ENCODE measurements around the gene TLL1. TPM values are rescaled to one million over a fixed set of nuclear protein-coding genes. Genes with fewer than 3 reads are reported as not detected.

The TLL1 gene
- total RNA-seq, 1 experiment from 2014 or later: 0.63 TPM

GRCh38 chr4:165966833-165967232 lies 93.8 kb downstream of the TLL1 start (continued):
- TF ChIP-seq TP53 (CRISPR knock-in tag; IDR thresholded peaks at IDR 0.05) (no peak), ESRRA (CRISPR knock-in tag; IDR thresholded peaks at IDR 0.05; ENCODE audit: borderline replicate concordance) (no peak), ZNF416 (CRISPR knock-in tag; IDR thresholded peaks at IDR 0.05) (no peak)

DNA sequence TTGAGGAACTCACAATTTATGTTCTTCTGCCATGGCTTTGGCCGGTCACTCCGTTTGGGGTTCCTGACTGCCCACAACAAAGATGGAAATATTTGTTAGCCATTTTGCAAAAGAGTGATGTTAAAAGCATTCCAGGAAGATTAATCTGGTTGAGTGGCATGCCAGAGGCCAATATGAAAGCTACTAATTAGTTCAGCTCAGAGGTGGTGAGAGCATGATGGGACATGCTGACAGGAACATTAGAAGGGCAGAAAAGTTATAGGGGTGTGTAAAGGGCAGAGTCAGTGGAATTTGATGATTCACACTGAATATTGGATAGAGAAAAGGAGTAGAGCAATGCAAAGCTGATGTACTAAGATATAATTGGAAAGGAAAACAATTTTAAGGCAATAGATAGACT lies 94.4 kb downstream of the TLL1 start:
- ATAC-seq: no peak
- H3K9me3 Mint-ChIP-seq: peaks cover 38% of the 10 kb centered on the region
- POLR2A ChIA-PET: no interaction called here
- H3K27ac Mint-ChIP-seq: no peak overlapping the region
- H3K4me3 Mint-ChIP-seq: no peak overlapping the region
- no peak for DNase-seq (ENCODE audit: low spot score)
- H3K4me1 Mint-ChIP-seq: no peaks in the 10 kb centered on the region
- H3K36me3 Mint-ChIP-seq: peaks cover 25% of the 10 kb centered on the region
- CTCF ChIA-PET: no interaction called here
- H3K27me3 Mint-ChIP-seq (ENCODE audit: low read depth): no peaks in the 10 kb centered on the region; the same call in 1 of the 2 replicates
- TF ChIP-seq, protein P1, sequence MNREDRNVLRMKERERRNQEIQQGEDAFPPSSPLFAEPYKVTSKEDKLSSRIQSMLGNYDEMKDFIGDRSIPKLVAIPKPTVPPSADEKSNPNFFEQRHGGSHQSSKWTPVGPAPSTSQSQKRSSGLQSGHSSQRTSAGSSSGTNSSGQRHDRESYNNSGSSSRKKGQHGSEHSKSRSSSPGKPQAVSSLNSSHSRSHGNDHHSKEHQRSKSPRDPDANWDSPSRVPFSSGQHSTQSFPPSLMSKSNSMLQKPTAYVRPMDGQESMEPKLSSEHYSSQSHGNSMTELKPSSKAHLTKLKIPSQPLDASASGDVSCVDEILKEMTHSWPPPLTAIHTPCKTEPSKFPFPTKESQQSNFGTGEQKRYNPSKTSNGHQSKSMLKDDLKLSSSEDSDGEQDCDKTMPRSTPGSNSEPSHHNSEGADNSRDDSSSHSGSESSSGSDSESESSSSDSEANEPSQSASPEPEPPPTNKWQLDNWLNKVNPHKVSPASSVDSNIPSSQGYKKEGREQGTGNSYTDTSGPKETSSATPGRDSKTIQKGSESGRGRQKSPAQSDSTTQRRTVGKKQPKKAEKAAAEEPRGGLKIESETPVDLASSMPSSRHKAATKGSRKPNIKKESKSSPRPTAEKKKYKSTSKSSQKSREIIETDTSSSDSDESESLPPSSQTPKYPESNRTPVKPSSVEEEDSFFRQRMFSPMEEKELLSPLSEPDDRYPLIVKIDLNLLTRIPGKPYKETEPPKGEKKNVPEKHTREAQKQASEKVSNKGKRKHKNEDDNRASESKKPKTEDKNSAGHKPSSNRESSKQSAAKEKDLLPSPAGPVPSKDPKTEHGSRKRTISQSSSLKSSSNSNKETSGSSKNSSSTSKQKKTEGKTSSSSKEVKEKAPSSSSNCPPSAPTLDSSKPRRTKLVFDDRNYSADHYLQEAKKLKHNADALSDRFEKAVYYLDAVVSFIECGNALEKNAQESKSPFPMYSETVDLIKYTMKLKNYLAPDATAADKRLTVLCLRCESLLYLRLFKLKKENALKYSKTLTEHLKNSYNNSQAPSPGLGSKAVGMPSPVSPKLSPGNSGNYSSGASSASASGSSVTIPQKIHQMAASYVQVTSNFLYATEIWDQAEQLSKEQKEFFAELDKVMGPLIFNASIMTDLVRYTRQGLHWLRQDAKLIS (CRISPR knock-in tag; IDR thresholded peaks at IDR 0.05; ENCODE audit: borderline replicate concordance): no peak
- TF ChIP-seq ZSCAN18 (CRISPR knock-in tag; IDR thresholded peaks at IDR 0.05) (no peak), FOXJ3 (CRISPR knock-in tag; IDR thresholded peaks at IDR 0.05; ENCODE audit: borderline replicate concordance) (no peak), HMGXB4 (CRISPR knock-in tag; IDR thresholded peaks at IDR 0.05) (no peak), NR3C1 (CRISPR knock-in tag; conservative IDR thresholded peaks at IDR 0.05; ENCODE audit: low read depth) (no peak), ESRRA (CRISPR knock-in tag; IDR thresholded peaks at IDR 0.05; ENCODE audit: borderline replicate concordance) (no peak), ATF1 (CRISPR knock-in tag; IDR thresholded peaks at IDR 0.05) (no peak), AR (CRISPR knock-in tag; IDR thresholded peaks at IDR 0.05) (no peak), HMGA2 (CRISPR knock-in tag; IDR thresholded peaks at IDR 0.05) (no peak), ZNF138 (CRISPR knock-in tag; conservative IDR thresholded peaks at IDR 0.05) (no peak), CTCF (IDR thresholded peaks at IDR 0.05) (no peak), ZNF121 (CRISPR knock-in tag; IDR thresholded peaks at IDR 0.05) (no peak), FOXP1 (CRISPR knock-in tag; IDR thresholded peaks at IDR 0.05; ENCODE audit: borderline replicate concordance) (no peak)
- TF ChIP-seq, protein P2, sequence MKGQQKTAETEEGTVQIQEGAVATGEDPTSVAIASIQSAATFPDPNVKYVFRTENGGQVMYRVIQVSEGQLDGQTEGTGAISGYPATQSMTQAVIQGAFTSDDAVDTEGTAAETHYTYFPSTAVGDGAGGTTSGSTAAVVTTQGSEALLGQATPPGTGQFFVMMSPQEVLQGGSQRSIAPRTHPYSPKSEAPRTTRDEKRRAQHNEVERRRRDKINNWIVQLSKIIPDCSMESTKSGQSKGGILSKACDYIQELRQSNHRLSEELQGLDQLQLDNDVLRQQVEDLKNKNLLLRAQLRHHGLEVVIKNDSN (CRISPR knock-in tag; IDR thresholded peaks at IDR 0.05): no peak
- TF ChIP-seq, protein P3, sequence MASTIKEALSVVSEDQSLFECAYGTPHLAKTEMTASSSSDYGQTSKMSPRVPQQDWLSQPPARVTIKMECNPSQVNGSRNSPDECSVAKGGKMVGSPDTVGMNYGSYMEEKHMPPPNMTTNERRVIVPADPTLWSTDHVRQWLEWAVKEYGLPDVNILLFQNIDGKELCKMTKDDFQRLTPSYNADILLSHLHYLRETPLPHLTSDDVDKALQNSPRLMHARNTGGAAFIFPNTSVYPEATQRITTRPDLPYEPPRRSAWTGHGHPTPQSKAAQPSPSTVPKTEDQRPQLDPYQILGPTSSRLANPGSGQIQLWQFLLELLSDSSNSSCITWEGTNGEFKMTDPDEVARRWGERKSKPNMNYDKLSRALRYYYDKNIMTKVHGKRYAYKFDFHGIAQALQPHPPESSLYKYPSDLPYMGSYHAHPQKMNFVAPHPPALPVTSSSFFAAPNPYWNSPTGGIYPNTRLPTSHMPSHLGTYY (CRISPR knock-in tag; IDR thresholded peaks at IDR 0.05): no peak
- TF ChIP-seq, protein P4, sequence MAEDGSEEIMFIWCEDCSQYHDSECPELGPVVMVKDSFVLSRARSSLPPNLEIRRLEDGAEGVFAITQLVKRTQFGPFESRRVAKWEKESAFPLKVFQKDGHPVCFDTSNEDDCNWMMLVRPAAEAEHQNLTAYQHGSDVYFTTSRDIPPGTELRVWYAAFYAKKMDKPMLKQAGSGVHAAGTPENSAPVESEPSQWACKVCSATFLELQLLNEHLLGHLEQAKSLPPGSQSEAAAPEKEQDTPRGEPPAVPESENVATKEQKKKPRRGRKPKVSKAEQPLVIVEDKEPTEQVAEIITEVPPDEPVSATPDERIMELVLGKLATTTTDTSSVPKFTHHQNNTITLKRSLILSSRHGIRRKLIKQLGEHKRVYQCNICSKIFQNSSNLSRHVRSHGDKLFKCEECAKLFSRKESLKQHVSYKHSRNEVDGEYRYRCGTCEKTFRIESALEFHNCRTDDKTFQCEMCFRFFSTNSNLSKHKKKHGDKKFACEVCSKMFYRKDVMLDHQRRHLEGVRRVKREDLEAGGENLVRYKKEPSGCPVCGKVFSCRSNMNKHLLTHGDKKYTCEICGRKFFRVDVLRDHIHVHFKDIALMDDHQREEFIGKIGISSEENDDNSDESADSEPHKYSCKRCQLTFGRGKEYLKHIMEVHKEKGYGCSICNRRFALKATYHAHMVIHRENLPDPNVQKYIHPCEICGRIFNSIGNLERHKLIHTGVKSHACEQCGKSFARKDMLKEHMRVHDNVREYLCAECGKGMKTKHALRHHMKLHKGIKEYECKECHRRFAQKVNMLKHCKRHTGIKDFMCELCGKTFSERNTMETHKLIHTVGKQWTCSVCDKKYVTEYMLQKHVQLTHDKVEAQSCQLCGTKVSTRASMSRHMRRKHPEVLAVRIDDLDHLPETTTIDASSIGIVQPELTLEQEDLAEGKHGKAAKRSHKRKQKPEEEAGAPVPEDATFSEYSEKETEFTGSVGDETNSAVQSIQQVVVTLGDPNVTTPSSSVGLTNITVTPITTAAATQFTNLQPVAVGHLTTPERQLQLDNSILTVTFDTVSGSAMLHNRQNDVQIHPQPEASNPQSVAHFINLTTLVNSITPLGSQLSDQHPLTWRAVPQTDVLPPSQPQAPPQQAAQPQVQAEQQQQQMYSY (CRISPR knock-in tag; IDR thresholded peaks at IDR 0.05): no peak

Data from WTC11 (cell line).